GM12878 (cell line): ENCODE results near the gene FGF14. TPM values are rescaled to one million over a fixed set of nuclear protein-coding genes. Genes with fewer than 3 reads are reported as not detected.
A peak's percentile ranks its signal among the peaks of the same experiment; 100 is the strongest.

Source experiments
- ATAC-seq: fragments of 200-7000 bp; cut with Tn5 transposase; 3 replicates; pipeline ENCODE4 v1.9.1; 2020; ENCODE audit warnings: mild to moderate bottlenecking, moderate library complexity
- BruUV-seq: library from RNA; stranded (reverse); fragments of 400-500 nt; replicated peaks from 2 replicates; lab custom pipeline; 2021; lab: Mats Ljungman, UMichigan
- CTCF ChIA-PET: fragments of 300-600 bp; sonication (Branson Sonifier 250); formaldehyde crosslinking; extraction: SDS; loops from one replicate; lab custom pipeline; 2021; ENCODE audit warnings: inconsistent platforms; lab: Yijun Ruan, JAX
- POLR2A ChIA-PET: fragments of 350-600 bp; formaldehyde crosslinking; extraction: SDS; loops from one replicate; lab custom pipeline; 2021; ENCODE audit warnings: inconsistent platforms; lab: Charles Lee
- RAD21 ChIA-PET: fragments of 300-600 bp; sonication (Branson Sonifier 250); formaldehyde crosslinking; loops from one replicate; lab custom pipeline; 2023; ENCODE audit warnings: antibody characterized with exemption; ENCODE audit not compliant: unreplicated experiment; lab: Charles Lee
- SMC1A ChIA-PET: fragments of 300-600 bp; sonication (Branson Sonifier 250); formaldehyde crosslinking; loops from one replicate; lab custom pipeline; 2023; ENCODE audit not compliant: unreplicated experiment, uncharacterized antibody; lab: Charles Lee
- DNase-seq: peaks from one replicate; pipeline ENCODE4 v3.0.0-alpha.2; 2011; ENCODE audit warnings: low read depth, low spot score
- FAIRE-seq: peaks from 3 replicates; lab custom pipeline; 2011; peaks lifted over from hg19 to GRCh38; lab: Jason Lieb, UNC
- H2AFZ ChIP-seq: 2 replicates; pipeline ENCODE4 v1.6.0; 2011; ENCODE audit warnings: low read depth, low read length, control low read depth; ENCODE audit not compliant: control insufficient read depth
- H3K27ac ChIP-seq: 2 replicates; pipeline ENCODE4 v1.5.1; 2011; ENCODE audit warnings: control low read depth; ENCODE audit not compliant: control insufficient read depth, insufficient read depth
- H3K27me3 ChIP-seq, 2 experiments: replicated peaks in 1 of 2; 2 replicates each; pipeline versions ENCODE4 v1.6.0 to v1.6.1; 2011; ENCODE audit warnings: low read length in 1 of 2; ENCODE audit not compliant: control insufficient read depth in 2 of 2, insufficient read depth in 2 of 2
- H3K36me3 ChIP-seq, 2 experiments: 2 replicates each; pipeline ENCODE4 v1.5.1; 2011; ENCODE audit warnings: low read length in 1 of 2; ENCODE audit not compliant: control insufficient read depth in 2 of 2, insufficient read depth in 2 of 2
- H3K4me1 ChIP-seq: 2 replicates; pipeline ENCODE4 v1.6.1; 2011; ENCODE audit warnings: mild to moderate bottlenecking, low read length, moderate library complexity, mixed read lengths; ENCODE audit not compliant: control insufficient read depth, insufficient read depth
- H3K4me2 ChIP-seq: 2 replicates; pipeline ENCODE4 v1.6.0; 2011; ENCODE audit warnings: control low read depth; ENCODE audit not compliant: control insufficient read depth, insufficient read depth
- H3K4me3 ChIP-seq: fragments of 200-600 bp; sonication (generic); 2 replicates; pipeline ENCODE4 v1.5.1; 2016
- H3K79me2 ChIP-seq: 2 replicates; pipeline ENCODE4 v1.6.0; 2011; ENCODE audit warnings: low read length; ENCODE audit not compliant: control insufficient read depth, insufficient read depth
- H3K9ac ChIP-seq: 2 replicates; pipeline ENCODE4 v1.8.0; 2011; ENCODE audit warnings: low read length, control low read depth, mixed read lengths; ENCODE audit not compliant: control insufficient read depth, insufficient read depth
- H3K9me3 ChIP-seq: replicated peaks from 3 replicates; pipeline ENCODE4 v1.5.1; 2011; ENCODE audit warnings: mild to moderate bottlenecking, low read length; ENCODE audit not compliant: control insufficient read depth, insufficient read depth
- H4K20me1 ChIP-seq: 2 replicates; pipeline ENCODE4 v1.6.0; 2011; ENCODE audit not compliant: control insufficient read depth, insufficient read depth
- CHD4 ChIP-seq: fragments of 200-600 bp; sonication (generic); IDR thresholded peaks from 2 replicates; pipeline ENCODE4 v1.6.1; 2016; ENCODE audit warnings: mild to moderate bottlenecking
- KLF5 ChIP-seq: fragments of 450-650 bp; IDR thresholded peaks from 2 replicates; pipeline ENCODE4 v1.6.1; 2014; ENCODE audit warnings: mild to moderate bottlenecking; ENCODE audit not compliant: partially characterized antibody
- MEF2A ChIP-seq: IDR thresholded peaks from 2 replicates; pipeline ENCODE4 v1.6.1; 2011; ENCODE audit warnings: low read depth, mild to moderate bottlenecking, low read length, moderate library complexity; ENCODE audit not compliant: insufficient read depth
- SMAD5 ChIP-seq: IDR thresholded peaks from 2 replicates; pipeline ENCODE4 v1.6.1; 2016; ENCODE audit warnings: antibody characterized with exemption, low read depth
- ZNF217 ChIP-seq: fragments of 450-650 bp; IDR thresholded peaks from 2 replicates; pipeline ENCODE4 v1.6.1; 2017; ENCODE audit warnings: antibody characterized with exemption, mild to moderate bottlenecking
- ZNF274 ChIP-seq: IDR thresholded peaks from one replicate; pipeline ENCODE4 v1.8.0; 2011; ENCODE audit not compliant: insufficient read length, insufficient read depth
- WGBS: methylation state at CpG from one replicate; pipeline ENCODE4 v1.1.6; 2016; ENCODE audit warnings: low lambda C conversion rate; ENCODE audit not compliant: insufficient replicate concordance, insufficient coverage; ENCODE audit errors: missing lambda C conversion rate; 5-methylcytosine and 5-hydroxymethylcytosine counted together
- in situ Hi-C: fragments of 300-500 bp; cut with MboI; formaldehyde crosslinking; loops from 9 replicates; pipeline ENCODE4 v1.14.3; 2018; ENCODE audit warnings: mixed read lengths
- intact Hi-C: fragments of 100-400 bp; cut with micrococcal nuclease; formaldehyde crosslinking; loops from one replicate; pipeline ENCODE4 v1.14.2; 2022; ENCODE audit not compliant: unreplicated experiment
- polyA plus RNA-seq, 11 experiments: library from polyadenylated mRNA; depleted of rRNA in 4 of 11; unstranded in 6 of 11; stranded (reverse) in 5 of 11; fragments of >200 nt; fragmentation: Nextera tagmentation in 4 of 11; fragmentation: Illumina TruSeq in 1 of 11; extraction: Ambion mirVana in 4 of 11; extraction: Trizol in 1 of 11; gene quantifications; 1 replicate in 1 of 11; 2 replicates in 10 of 11; pipeline versions ENCODE4 v1.2.1 to v1.2.3, GENCODE V29; 2011 to 2016; ENCODE audit warnings: inconsistent platforms in 2 of 11, missing spikeins in 2 of 11, low read depth in 1 of 11
- total RNA-seq, 4 experiments: library from RNA; depleted of rRNA in 3 of 4; stranded (reverse); fragments of >200 nt in 3 of 4; fragmentation: Illumina TruSeq in 1 of 4; extraction: Trizol in 1 of 4; gene quantifications; 2 replicates each; pipeline versions ENCODE4 v1.2.1 to v1.2.3, GENCODE V29; 2013 to 2021
- TF ChIP-seq, protein P1 (sequence below): IDR thresholded peaks from 2 replicates; pipeline ENCODE4 v1.6.1; 2012; ENCODE audit warnings: mild to moderate bottlenecking, low read depth, low read length

FGF14 gene
- total and polyA plus RNA-seq, 10 of the 15 experiments (the other 5 are each of a cell fraction or from before 2014, with no cell fraction given), result under 0.01 to 0.44 (median 0.04) TPM

DNA sequence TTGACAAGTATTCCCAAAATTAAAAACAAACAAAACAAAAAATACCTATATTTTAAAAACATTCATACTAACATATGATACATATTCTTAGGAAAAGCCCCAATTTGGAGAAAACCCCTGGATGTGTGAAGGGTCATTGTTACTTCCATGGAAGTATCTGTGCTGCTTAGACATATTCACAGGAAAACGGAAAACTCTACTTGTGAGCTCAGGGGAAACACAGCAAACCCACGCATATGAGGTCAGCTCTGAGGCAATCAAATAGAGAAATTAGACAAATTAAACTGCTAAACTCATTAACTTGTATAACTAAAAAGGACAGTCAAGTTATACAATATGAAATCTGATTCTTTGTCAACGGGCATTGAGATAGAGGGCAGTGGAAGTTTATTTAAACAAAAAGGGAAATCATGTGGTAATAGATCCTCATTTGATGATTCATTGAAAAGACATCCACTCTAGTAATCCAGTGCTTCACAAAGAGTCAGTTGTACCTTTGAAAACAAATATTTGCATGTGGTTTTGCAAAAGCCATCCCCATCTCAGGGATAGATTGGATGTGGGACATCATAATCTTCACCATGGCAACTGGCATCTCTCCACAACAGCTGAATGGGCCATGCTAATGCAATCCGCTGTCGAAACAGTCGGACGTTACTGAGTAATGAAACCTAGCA is 526.0 kb downstream of the FGF14 start:
- H3K9ac ChIP-seq, result no peak overlapping the region
- no TSS peak for BruUV-seq
- peak; percentile 28 for ATAC-seq
- SMC1A ChIA-PET, result interaction anchor here (0.8 kb wide), 1 partner anchor 10 kb away, joined by 3 read pairs; no protein-coding TSS in a partner anchor
- intact Hi-C loops (no loop called here), in situ Hi-C loops (no loop called here)
- no peaks in the 10 kb centered on the region for H4K20me1 ChIP-seq
- no peak overlapping the region for H3K27ac ChIP-seq
- WGBS, result 52% methylated on average over 7 of the region's 7 CpGs
- RAD21 ChIA-PET, result no interaction called here
- H3K27me3 ChIP-seq, result no peaks in the 10 kb centered on the region
- FAIRE-seq, result no peak
- no peaks in the 10 kb centered on the region for H3K9me3 ChIP-seq
- no peaks in the 10 kb centered on the region for H3K4me1 ChIP-seq
- H2AFZ ChIP-seq, result no peak overlapping the region
- H3K4me2 ChIP-seq, result no peak overlapping the region
- POLR2A ChIA-PET, result no interaction called here
- TF ChIP-seq ZNF217, result no peak
- no peak for TF ChIP-seq SMAD5
- TF ChIP-seq, protein P1, sequence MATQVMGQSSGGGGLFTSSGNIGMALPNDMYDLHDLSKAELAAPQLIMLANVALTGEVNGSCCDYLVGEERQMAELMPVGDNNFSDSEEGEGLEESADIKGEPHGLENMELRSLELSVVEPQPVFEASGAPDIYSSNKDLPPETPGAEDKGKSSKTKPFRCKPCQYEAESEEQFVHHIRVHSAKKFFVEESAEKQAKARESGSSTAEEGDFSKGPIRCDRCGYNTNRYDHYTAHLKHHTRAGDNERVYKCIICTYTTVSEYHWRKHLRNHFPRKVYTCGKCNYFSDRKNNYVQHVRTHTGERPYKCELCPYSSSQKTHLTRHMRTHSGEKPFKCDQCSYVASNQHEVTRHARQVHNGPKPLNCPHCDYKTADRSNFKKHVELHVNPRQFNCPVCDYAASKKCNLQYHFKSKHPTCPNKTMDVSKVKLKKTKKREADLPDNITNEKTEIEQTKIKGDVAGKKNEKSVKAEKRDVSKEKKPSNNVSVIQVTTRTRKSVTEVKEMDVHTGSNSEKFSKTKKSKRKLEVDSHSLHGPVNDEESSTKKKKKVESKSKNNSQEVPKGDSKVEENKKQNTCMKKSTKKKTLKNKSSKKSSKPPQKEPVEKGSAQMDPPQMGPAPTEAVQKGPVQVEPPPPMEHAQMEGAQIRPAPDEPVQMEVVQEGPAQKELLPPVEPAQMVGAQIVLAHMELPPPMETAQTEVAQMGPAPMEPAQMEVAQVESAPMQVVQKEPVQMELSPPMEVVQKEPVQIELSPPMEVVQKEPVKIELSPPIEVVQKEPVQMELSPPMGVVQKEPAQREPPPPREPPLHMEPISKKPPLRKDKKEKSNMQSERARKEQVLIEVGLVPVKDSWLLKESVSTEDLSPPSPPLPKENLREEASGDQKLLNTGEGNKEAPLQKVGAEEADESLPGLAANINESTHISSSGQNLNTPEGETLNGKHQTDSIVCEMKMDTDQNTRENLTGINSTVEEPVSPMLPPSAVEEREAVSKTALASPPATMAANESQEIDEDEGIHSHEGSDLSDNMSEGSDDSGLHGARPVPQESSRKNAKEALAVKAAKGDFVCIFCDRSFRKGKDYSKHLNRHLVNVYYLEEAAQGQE, result no peak
- no peak for TF ChIP-seq KLF5
- TF ChIP-seq MEF2A, result no peak
- no peak for TF ChIP-seq CHD4
- no peak for TF ChIP-seq ZNF274
- H3K4me3 ChIP-seq, result no peak overlapping the region
- no peak for DNase-seq
- no peaks in the 10 kb centered on the region for H3K36me3 ChIP-seq
- CTCF ChIA-PET, result no interaction called here
- H3K79me2 ChIP-seq, result no peaks in the 10 kb centered on the region
